K562 (cell line): Measurements from ENCODE around the gene GPR152. TPM values are rescaled to one million over a fixed set of nuclear protein-coding genes. Genes with fewer than 3 reads are reported as not detected.
A peak's percentile ranks its signal among the peaks of the same experiment; 100 is the strongest.
"Not testable (repeated sequence)": the region's sequence is repeated elsewhere in the genome, so short reads cannot be mapped to it uniquely, and the experiment has no call there.

Experiments used
- ATAC-seq: fragments of 200-7000 bp; cut with Tn5 transposase; 3 replicates; pipeline ENCODE4 v1.9.1; 2020; ENCODE audit warnings: moderate library complexity
- BruUV-seq: library from RNA; stranded (reverse); fragments of 400-500 nt; replicated peaks from 2 replicates; lab custom pipeline; 2021; lab: Mats Ljungman, UMichigan
- CTCF ChIA-PET: fragments of 300-600 bp; formaldehyde crosslinking; extraction: SDS; loops from one replicate; lab custom pipeline; 2021; ENCODE audit warnings: low intra/inter-chr PET ratio; lab: Yijun Ruan, JAX
- POLR2A ChIA-PET: fragments of 300-600, 350-650 bp; sonication (Branson Sonifier 250); formaldehyde crosslinking; extraction: SDS; loops from one replicate; lab custom pipeline; 2021; ENCODE audit warnings: antibody characterized with exemption, inconsistent platforms; lab: Yijun Ruan, JAX
- DNase-seq, 4 experiments: peaks; one replicate each; pipeline versions ENCODE4 v3.0.0 to v3.0.0-alpha.2; 2011 to 2018; ENCODE audit warnings: low spot score in 3 of 4, mixed read lengths in 3 of 4; ENCODE audit errors: extremely low read depth in 1 of 4
- FAIRE-seq: peaks from 2 replicates; lab custom pipeline; 2011; peaks lifted over from hg19 to GRCh38; lab: Jason Lieb, UNC
- H2AFZ ChIP-seq: 2 replicates; pipeline ENCODE4 v1.6.0; 2011; ENCODE audit warnings: low read depth, low read length, control low read depth, inconsistent platforms
- H3K27ac ChIP-seq: fragments of 200-600 bp; 3 replicates; pipeline ENCODE4 v1.8.0; 2011; ENCODE audit warnings: low read depth, mild to moderate bottlenecking, control low read depth, inconsistent platforms, low read length, moderate library complexity, mixed read lengths; ENCODE audit errors: extremely low read depth
- H3K27me3 ChIP-seq, 2 experiments: fragments of 300-600 bp in 1 of 2; 2 replicates in 1 of 2; 3 replicates in 1 of 2; pipeline versions ENCODE4 v1.6.0 to v1.8.0; 2011; ENCODE audit warnings: inconsistent platforms in 2 of 2, low read length in 2 of 2, mild to moderate bottlenecking in 1 of 2, mixed read lengths in 1 of 2, moderate library complexity in 1 of 2; ENCODE audit not compliant: control insufficient read depth in 2 of 2, insufficient read depth in 2 of 2
- H3K36me3 ChIP-seq: fragments of 300-600 bp; 3 replicates; pipeline ENCODE4 v1.8.0; 2011; ENCODE audit warnings: mild to moderate bottlenecking, low read length, inconsistent platforms; ENCODE audit not compliant: control insufficient read depth, insufficient read depth
- H3K4me1 ChIP-seq, 2 experiments: fragments of 200-600 bp in 1 of 2; replicated peaks in 1 of 2; 2 replicates in 1 of 2; 3 replicates in 1 of 2; pipeline versions ENCODE4 v1.5.1 to v1.8.0; 2011; ENCODE audit warnings: inconsistent platforms in 2 of 2, low read length in 2 of 2, mild to moderate bottlenecking in 1 of 2, mixed read lengths in 1 of 2, moderate library complexity in 1 of 2; ENCODE audit not compliant: control insufficient read depth in 2 of 2, insufficient read depth in 2 of 2
- H3K4me2 ChIP-seq: 2 replicates; pipeline ENCODE4 v1.6.1; 2011; ENCODE audit warnings: low read length, control low read depth, inconsistent platforms, mixed read lengths; ENCODE audit not compliant: insufficient read depth
- H3K4me3 ChIP-seq: fragments of 200-600 bp; sonication (generic), shearing (Covaris generic); 2 replicates; pipeline ENCODE4 v1.5.1; 2016; ENCODE audit warnings: control low read depth, inconsistent platforms
- H3K79me2 ChIP-seq: fragments of 200-600 bp; 3 replicates; pipeline ENCODE4 v1.8.0; 2011; ENCODE audit warnings: low read length, inconsistent platforms; ENCODE audit not compliant: control insufficient read depth, insufficient read depth
- H3K9ac ChIP-seq, 2 experiments: 2 replicates each; pipeline versions ENCODE4 v1.6.0 to v1.6.1; 2011; ENCODE audit warnings: low read depth in 2 of 2, low read length in 2 of 2, control low read depth in 1 of 2, inconsistent platforms in 1 of 2, mild to moderate bottlenecking in 1 of 2, mixed read lengths in 1 of 2; ENCODE audit not compliant: insufficient read depth in 1 of 2
- H3K9me1 ChIP-seq: one replicate; pipeline ENCODE4 v1.6.0; 2011; ENCODE audit warnings: inconsistent platforms, mild to moderate bottlenecking, low read length, moderate library complexity; ENCODE audit not compliant: control insufficient read depth, insufficient read depth
- H3K9me3 ChIP-seq: replicated peaks from 2 replicates; pipeline ENCODE4 v1.5.1; 2011; ENCODE audit warnings: low read depth, low read length, inconsistent platforms; ENCODE audit not compliant: control insufficient read depth, insufficient read depth
- H4K20me1 ChIP-seq: replicated peaks from 2 replicates; pipeline ENCODE4 v1.6.1; 2011; ENCODE audit warnings: low read length, inconsistent platforms, mixed read lengths; ENCODE audit not compliant: control insufficient read depth, insufficient read depth
- MEIS2 ChIP-seq: fragments of 450-650 bp; IDR thresholded peaks from 2 replicates; pipeline ENCODE4 v1.6.1; 2014; ENCODE audit warnings: mild to moderate bottlenecking; ENCODE audit not compliant: partially characterized antibody
- PKNOX1 ChIP-seq: fragments of 450-650 bp; IDR thresholded peaks from 2 replicates; pipeline ENCODE4 v1.6.1; 2016
- PRDM10 ChIP-seq: fragments of 450-650 bp; IDR thresholded peaks from 2 replicates; pipeline ENCODE4 v1.6.1; 2018; ENCODE audit not compliant: partially characterized antibody
- YY1 ChIP-seq, 3 experiments: IDR thresholded peaks; 2 replicates each; pipeline ENCODE4 v1.6.1; 2011; ENCODE audit warnings: low read length in 2 of 3, mild to moderate bottlenecking in 2 of 3, moderate library complexity in 2 of 3, borderline replicate concordance in 1 of 3, control low read depth in 1 of 3, low read depth in 1 of 3; ENCODE audit not compliant: insufficient read depth in 3 of 3, insufficient replicate concordance in 2 of 3, control insufficient read depth in 1 of 3, insufficient read length in 1 of 3; ENCODE audit errors: extremely low read depth in 1 of 3
- ZBTB5 ChIP-seq: fragments of 450-650 bp; IDR thresholded peaks from 2 replicates; pipeline ENCODE4 v1.6.1; 2017; ENCODE audit warnings: antibody characterized with exemption
- WGBS: fragments of 100-300 bp; shearing (Covaris generic); methylation state at CpG from one replicate; pipeline ENCODE4 v1.1.6; 2016; ENCODE audit warnings: low coverage, mixed read lengths; ENCODE audit not compliant: insufficient coverage; ENCODE audit errors: missing lambda C conversion rate; 5-methylcytosine and 5-hydroxymethylcytosine counted together
- in situ Hi-C: fragments of 300-500 bp; cut with MboI; formaldehyde crosslinking; loops from 4 replicates; pipeline ENCODE4 v1.15.0; 2018; ENCODE audit warnings: inconsistent platforms, mixed read lengths
- intact Hi-C: fragments of 100-400 bp; cut with micrococcal nuclease; formaldehyde crosslinking; loops from 2 replicates; pipeline ENCODE4 v1.14.2; 2022
- polyA plus RNA-seq, 8 experiments: library from polyadenylated mRNA; depleted of rRNA in 4 of 8; stranded (reverse) in 5 of 8; unstranded in 3 of 8; fragments of >200 nt; fragmentation: Nextera tagmentation in 2 of 8; fragmentation: Illumina TruSeq in 1 of 8; extraction: Ambion mirVana in 2 of 8; extraction: Trizol in 1 of 8; gene quantifications; 2 replicates each; pipeline versions ENCODE4 v1.2.1 to v1.2.3, GENCODE V29; 2011 to 2014; ENCODE audit warnings: inconsistent platforms in 1 of 8, missing spikeins in 1 of 8
- total RNA-seq, 7 experiments: library from RNA; depleted of rRNA in 6 of 7; stranded (reverse); fragments of >200 nt in 6 of 7; fragmentation: Illumina TruSeq in 2 of 7; extraction: Trizol in 2 of 7; gene quantifications; 2 replicates each; pipeline versions ENCODE4 v1.2.1 to v1.2.3, GENCODE V29; 2011 to 2021; ENCODE audit warnings: low replicate concordance in 1 of 7

Gene GPR152
- total and polyA plus RNA-seq, 9 of the 15 experiments (the other 6 are each of a cell fraction or from before 2014, with no cell fraction given) = not detected

- H3K27ac ChIP-seq, H3K4me3 ChIP-seq, CTCF ChIA-PET, H3K4me2 ChIP-seq, BruUV-seq, H2AFZ ChIP-seq, intact Hi-C loops, H3K27me3 ChIP-seq, POLR2A ChIA-PET, H3K9me1 ChIP-seq, in situ Hi-C loops, H4K20me1 ChIP-seq, H3K9me3 ChIP-seq: not testable (repeated sequence)
- Histone ChIP-seq H3K9ac (peak overlapping the region in 1 of 2 experiments; percentile 32; a peak in 1 of 4 replicates), H3K4me1 (peaks cover 28 to 75% of the 10 kb centered on the region in 2 experiments), H3K36me3 (peaks cover 36% of the 10 kb centered on the region; the same call in 1 of the 3 replicates), H3K79me2 (peaks cover 34% of the 10 kb centered on the region)
- DNase-seq (peak; percentile 42 to 69 (median 60)), ATAC-seq (peak; percentile 18; the same call in 1 of the 3 replicates), FAIRE-seq (peak; percentile 71)
- TF ChIP-seq MEIS2 (peak; percentile 25), ZBTB5 (0 out of 2 replicates have a peak, but pooled peaks have one; percentile 32), YY1 (IDR thresholded peaks at IDR 0.05; ENCODE audit: borderline replicate concordance in 1 of 3, control insufficient read depth in 1 of 3, extremely low read depth in 1 of 3, insufficient read depth in 3 of 3, insufficient read length in 1 of 3, insufficient replicate concordance in 2 of 3, low read depth in 1 of 3, low read length in 2 of 3) (peak in 1 of 3 experiments; percentile 16), PKNOX1 (peak; percentile 82), PRDM10 (peak; percentile 82)
- WGBS = 49% methylated on average over 7 of the region's 7 CpGs
These were observed 33.4 kb upstream of the GPR152 start for GRCh38 chr11:67485873-67486361.
